Aorta (tissue), 5 donors: ENCODE results near the gene MAPK11. TPM values are rescaled to one million over a fixed set of nuclear protein-coding genes. Genes with fewer than 3 reads are reported as not detected.
"Not testable (repeated sequence)": the region's sequence is repeated elsewhere in the genome, so short reads cannot be mapped to it uniquely, and the experiment has no call there.

Experiments
- ATAC-seq: fragments of 200-7000 bp; cut with Tn5 transposase; one replicate; pipeline ENCODE4 v1.9.1; 2022; ENCODE audit warnings: moderate library complexity; ENCODE audit not compliant: low FRiP score
- DNase-seq, 2 donors: peaks; one replicate each; pipeline ENCODE4 v3.0.0-alpha.2; 2020
- H3K27ac ChIP-seq, 2 donors: one replicate each; pipeline ENCODE4 v1.5.1; 2013; ENCODE audit warnings: low read length in 2 of 2, mild to moderate bottlenecking in 2 of 2, moderate library complexity in 2 of 2, control low read depth in 1 of 2, inconsistent platforms in 1 of 2, low read depth in 1 of 2
- H3K27me3 ChIP-seq, 2 donors: one replicate each; pipeline ENCODE4 v1.6.1; 2013; ENCODE audit warnings: control low read depth in 1 of 2, low read length in 1 of 2, mild to moderate bottlenecking in 1 of 2, moderate library complexity in 1 of 2; ENCODE audit not compliant: insufficient read depth in 2 of 2, control insufficient read depth in 1 of 2
- H3K36me3 ChIP-seq, 2 donors: one replicate each; pipeline ENCODE4 v1.6.1; 2013; ENCODE audit warnings: control low read depth in 1 of 2, low read length in 1 of 2, mild to moderate bottlenecking in 1 of 2; ENCODE audit not compliant: insufficient read depth in 2 of 2, control insufficient read depth in 1 of 2
- H3K4me1 ChIP-seq, 2 donors: one replicate each; pipeline ENCODE4 v1.6.1; 2013; ENCODE audit warnings: low read length in 2 of 2, control low read depth in 1 of 2, mild to moderate bottlenecking in 1 of 2, moderate library complexity in 1 of 2; ENCODE audit not compliant: insufficient read depth in 2 of 2, control insufficient read depth in 1 of 2
- H3K4me3 ChIP-seq, 2 donors: one replicate each; pipeline ENCODE4 v1.5.1; 2013; ENCODE audit warnings: low read length in 2 of 2, control low read depth in 1 of 2, mild to moderate bottlenecking in 1 of 2
- H3K9me3 ChIP-seq: one replicate; pipeline ENCODE4 v1.6.1; 2013; ENCODE audit warnings: mild to moderate bottlenecking, low read length; ENCODE audit not compliant: control insufficient read depth
- WGBS, 2 donors: extraction: QIAGEN DNeasy Blood & Tissue Kit; methylation state at CpG; one replicate each; pipeline ENCODE4 v1.1.7; 2013; 5-methylcytosine and 5-hydroxymethylcytosine counted together
- intact Hi-C, 2 donors: fragments of 100-400 bp; cut with DNase I; formaldehyde crosslinking; loops; one replicate each; pipeline versions ENCODE4 v1.14.2 to v1.15.0; 2022
- polyA plus RNA-seq, 2 donors: library from polyadenylated mRNA; stranded (reverse); fragments of 200-250 nt; gene quantifications; one replicate each; pipeline ENCODE4 v1.2.3, GENCODE V29; 2013
- total RNA-seq, 2 donors: library from RNA; stranded (reverse); fragmentation: NEBNext Ultra II Directional; extraction: Animal tissue kit (Norgen Biotek cat#: 25700); gene quantifications; one replicate each; pipeline ENCODE4 v1.2.1, GENCODE V29; 2021
- donor health status: healthy with polysubstance abuse.
- donor health status: Bipolar disorder and iron deficiency.
- donor health status: DM: no; HTN: no; CAD: no.
- donor health status: DM: no; HTN: no; CAD: no.
- donor health status: DM: yes; HTN: yes; CAD: no.

The MAPK11 gene
- total and polyA plus RNA-seq, 4 donors: 0.13 to 23.2 (median 12.8) TPM

DNA sequence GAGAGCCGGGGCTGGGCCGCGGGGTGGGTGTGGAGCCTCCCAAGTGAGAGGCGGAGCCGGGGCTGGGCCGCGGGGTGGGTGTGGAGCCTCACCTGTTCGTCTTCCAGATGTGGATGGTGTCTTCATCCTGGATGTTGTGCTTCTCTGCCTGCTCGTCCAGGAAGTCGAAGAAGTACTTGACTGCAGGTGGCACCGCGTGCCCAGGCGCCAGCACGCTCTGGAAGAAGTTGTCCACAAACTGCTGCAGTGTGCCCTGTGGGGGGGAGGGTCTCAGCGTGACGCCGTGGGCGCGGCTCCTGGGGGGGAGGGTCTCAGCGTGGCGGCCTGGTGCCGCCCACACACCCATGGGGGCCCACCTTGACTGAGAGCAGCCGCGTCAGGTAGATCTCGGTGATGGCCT is 7.6 kb upstream of the MAPK11 start:
- ATAC-seq (no peak), DNase-seq (no peak)
- Histone ChIP-seq H3K27ac (no peak overlapping the region), H3K9me3 (no peaks in the 10 kb centered on the region), H3K27me3 (no peaks in the 10 kb centered on the region), H3K36me3 (peaks cover 0 to 22% of the 10 kb centered on the region in 2 donors), H3K4me1 (no peaks in the 10 kb centered on the region), H3K4me3 (no peak overlapping the region)
- intact Hi-C loops: loop anchor here (5.0 kb wide), 2 partner anchors 50 to 65 kb away; partner anchors contain the start of genes DENND6B (in 1 of the 2) and PPP6R2 (in 1 of the 2)
- 86 to 88% methylated on average over 25 of the region's 25 CpGs for WGBS, 2 donors

GRCh38 chr22:50276143-50276542 is 6.0 kb upstream of the MAPK11 start:
- intact Hi-C loops: loop anchor here (1.0 to 5.0 kb wide), 3 partner anchors 51 to 66 kb away; partner anchors contain the start of genes DENND6B (in 2 of the 2) and PPP6R2 (in 1 of the 2)
- ATAC-seq (peak; percentile 80), DNase-seq (peak; percentile 81 to 88)

GRCh38 chr22:50275181-50276055 is 5.2 kb upstream of the MAPK11 start:
- Histone ChIP-seq H3K27me3 (no peaks in the 10 kb centered on the region), H3K27ac (no peak overlapping the region), H3K4me3 (no peak overlapping the region), H3K36me3 (peaks cover 0 to 10% of the 10 kb centered on the region in 2 donors), H3K4me1 (no peaks in the 10 kb centered on the region), H3K9me3 (no peaks in the 10 kb centered on the region)
- intact Hi-C loops: loop anchor here (1.0 to 5.0 kb wide), 3 partner anchors 52 to 67 kb away; partner anchors contain the start of genes DENND6B (in 2 of the 2) and PPP6R2 (in 1 of the 2)
- DNase-seq (no peak), ATAC-seq (no peak)
- WGBS, 2 donors: 87% methylated on average over 43 of the region's 43 CpGs

More at GRCh38 chr22:50276143-50276542, 6.0 kb upstream of the MAPK11 start:
- Histone ChIP-seq H3K4me3 (no peak overlapping the region), H3K27ac (no peak overlapping the region), H3K9me3 (no peaks in the 10 kb centered on the region), H3K4me1 (no peaks in the 10 kb centered on the region), H3K36me3 (peaks cover 0 to 15% of the 10 kb centered on the region in 2 donors), H3K27me3 (no peaks in the 10 kb centered on the region)
- WGBS, 2 donors: 58 to 64% methylated on average over 24 to 25 of the region's 25 CpGs

DNA sequence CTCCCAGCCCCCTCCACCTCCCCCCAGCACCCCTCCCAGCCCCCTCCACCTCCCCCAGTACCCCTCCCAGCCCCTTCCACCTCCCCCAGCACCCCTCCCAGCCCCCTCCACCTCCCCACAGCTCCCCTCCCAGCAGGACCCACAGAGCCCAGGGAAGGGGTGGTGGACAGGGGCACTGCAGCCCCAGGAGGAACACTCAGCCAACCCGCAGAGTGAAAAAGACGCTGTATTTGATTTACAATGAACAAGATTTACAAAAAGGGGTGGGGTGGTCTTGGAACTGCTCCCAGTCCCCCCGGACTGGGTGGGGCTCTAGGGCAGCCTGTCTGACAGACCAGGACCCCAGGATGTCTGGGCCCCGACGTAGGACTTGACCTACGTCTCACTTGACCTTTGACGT is 4.6 kb upstream of the MAPK11 start:
- no peak overlapping the region for H3K27ac ChIP-seq
- H3K4me3 ChIP-seq: no peak overlapping the region
- H3K36me3 ChIP-seq: peaks cover 0 to 6% of the 10 kb centered on the region in 2 donors
- ATAC-seq (no peak), DNase-seq (no peak)
- intact Hi-C loops: loop anchor here (5.0 kb wide), 2 partner anchors 53 to 68 kb away; partner anchors contain the start of genes DENND6B (in 1 of the 2) and PPP6R2 (in 1 of the 2)
- H3K4me1 ChIP-seq: no peaks in the 10 kb centered on the region
- H3K9me3 ChIP-seq: no peaks in the 10 kb centered on the region
- no peaks in the 10 kb centered on the region for H3K27me3 ChIP-seq
- 69 to 74% methylated on average over 7 of the region's 7 CpGs for WGBS, 2 donors

GRCh38 chr22:50274311-50274710 is 4.1 kb upstream of the MAPK11 start:
- 20 to 29% methylated on average over 7 of the region's 7 CpGs for WGBS, 2 donors
- ATAC-seq (no peak), DNase-seq (no peak)
- Histone ChIP-seq H3K4me1 (no peaks in the 10 kb centered on the region), H3K36me3 (peaks cover 0 to 4% of the 10 kb centered on the region in 2 donors), H3K27me3 (no peaks in the 10 kb centered on the region), H3K9me3 (no peaks in the 10 kb centered on the region), H3K4me3 (no peak overlapping the region), H3K27ac (no peak overlapping the region)
- intact Hi-C loops: no loop called here

DNA sequence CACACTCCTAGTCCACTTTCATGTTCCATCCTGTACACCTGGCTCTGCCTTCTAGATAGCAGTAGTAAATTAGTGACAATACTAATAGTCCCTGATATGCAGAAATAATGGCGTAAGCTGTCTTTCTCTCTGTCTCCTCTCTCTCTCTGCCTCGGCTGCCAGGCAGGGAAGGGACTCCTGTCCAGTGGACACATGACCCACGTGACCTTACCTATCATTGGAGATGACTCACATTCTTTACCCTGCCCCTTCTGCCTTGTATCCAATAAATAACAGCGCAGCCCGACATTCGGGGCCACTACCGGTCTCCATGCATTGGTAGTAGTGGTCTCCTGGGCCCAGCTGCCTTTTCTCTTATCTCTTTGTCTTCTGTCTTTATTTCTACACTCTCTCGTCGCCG is 3.6 kb upstream of the MAPK11 start:
- DNase-seq, H3K27ac ChIP-seq, H3K4me3 ChIP-seq, ATAC-seq, H3K36me3 ChIP-seq, intact Hi-C loops, H3K9me3 ChIP-seq, H3K27me3 ChIP-seq, H3K4me1 ChIP-seq: not testable (repeated sequence)
- 84 to 86% methylated on average over 9 to 10 of the region's 10 CpGs for WGBS, 2 donors

DNA sequence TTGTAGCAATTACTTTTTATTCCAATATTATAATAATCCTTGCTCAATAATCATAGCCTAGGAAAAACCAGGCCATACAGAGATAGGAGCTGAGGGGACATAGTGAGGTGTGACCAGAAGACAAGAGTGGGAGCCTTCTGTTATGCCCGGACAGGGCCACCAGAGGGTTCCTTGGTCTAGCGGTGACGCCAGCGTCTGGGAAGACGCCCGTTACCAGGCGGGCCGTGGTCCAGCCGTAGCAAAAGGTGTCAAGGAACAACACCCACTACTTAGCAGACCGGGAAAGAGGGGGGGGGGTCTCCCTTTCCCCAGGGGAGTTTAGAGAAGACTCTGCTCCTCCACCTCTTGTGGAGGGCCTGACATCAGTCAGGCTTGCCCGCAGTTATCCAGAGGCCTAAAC is 3.2 kb upstream of the MAPK11 start:
- 68 to 69% methylated on average over 11 of the region's 11 CpGs for WGBS, 2 donors
- H3K27me3 ChIP-seq, DNase-seq, H3K36me3 ChIP-seq, ATAC-seq, intact Hi-C loops, H3K4me3 ChIP-seq, H3K27ac ChIP-seq, H3K4me1 ChIP-seq, H3K9me3 ChIP-seq: not testable (repeated sequence)

DNA sequence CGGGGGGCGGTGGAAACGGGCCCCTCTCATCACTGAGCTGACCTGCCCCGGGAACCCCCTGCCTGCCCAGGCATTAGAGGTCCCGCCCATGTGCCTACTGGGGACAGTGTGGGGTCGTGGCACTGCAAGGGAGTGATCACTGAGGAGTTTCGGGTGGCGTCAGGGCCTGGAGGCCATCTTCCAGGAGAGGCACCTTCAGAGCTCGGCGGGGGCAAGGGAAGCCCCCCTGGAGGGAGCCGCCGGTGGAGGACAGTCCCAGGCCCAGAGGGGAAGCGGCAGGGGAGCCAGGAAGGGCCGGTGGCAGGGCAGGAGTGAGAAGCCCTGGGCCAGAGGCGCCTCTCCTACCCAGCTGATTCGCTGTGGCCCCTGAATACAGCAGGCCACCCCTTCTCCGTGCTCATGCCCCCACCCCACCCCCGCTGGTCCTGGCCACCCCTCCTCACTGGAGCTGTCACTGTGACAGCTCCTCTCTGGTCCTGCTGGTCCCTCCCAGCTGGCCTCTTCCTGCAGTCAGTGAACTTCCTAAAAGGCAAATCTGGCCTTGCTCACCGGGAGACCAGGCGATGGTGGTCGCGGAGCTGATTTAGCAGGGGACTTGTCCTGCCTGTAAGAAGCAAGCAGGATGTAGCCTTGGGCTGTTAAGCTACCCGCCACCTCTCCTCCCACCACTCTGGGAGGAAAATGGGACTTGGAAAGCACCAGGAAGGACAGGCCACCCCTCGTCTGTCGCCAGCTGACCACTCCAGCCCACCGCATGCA is 2.0 kb upstream of the MAPK11 start:
- H3K4me1 ChIP-seq: no peaks in the 10 kb centered on the region
- WGBS, 2 donors: 50 to 55% methylated on average over 23 to 26 of the region's 26 CpGs

More for the DNA sequence above, 2.0 kb upstream of the MAPK11 start:
- no peak overlapping the region for H3K27ac ChIP-seq
- DNase-seq: no peak
- no peaks in the 10 kb centered on the region for H3K36me3 ChIP-seq
- intact Hi-C loops: no loop called here
- no peaks in the 10 kb centered on the region for H3K9me3 ChIP-seq
- H3K4me3 ChIP-seq: no peak overlapping the region
- no peak for ATAC-seq
- H3K27me3 ChIP-seq: no peaks in the 10 kb centered on the region
